HUES6 (cell line): ENCODE data around the gene TENT4B.

Source experiments
- H3K27ac ChIP-seq: 2 replicates; pipeline ENCODE4 v1.7.0; 2013; ENCODE audit warnings: low read depth, mild to moderate bottlenecking, low read length, inconsistent platforms
- H3K27me3 ChIP-seq: 2 replicates; pipeline ENCODE4 v1.6.1; 2013; ENCODE audit warnings: low read length; ENCODE audit not compliant: control insufficient read depth, insufficient read depth
- H3K36me3 ChIP-seq: 2 replicates; pipeline ENCODE4 v1.6.1; 2013; ENCODE audit warnings: low read length; ENCODE audit not compliant: control insufficient read depth, insufficient read depth
- H3K4me1 ChIP-seq: 2 replicates; pipeline ENCODE4 v1.6.1; 2013; ENCODE audit warnings: low read length; ENCODE audit not compliant: control insufficient read depth, insufficient read depth
- H3K4me3 ChIP-seq: 2 replicates; pipeline ENCODE4 v1.5.1; 2013; ENCODE audit warnings: low read depth, low read length
- H3K9ac ChIP-seq: one replicate; pipeline ENCODE4 v1.6.1; 2013; ENCODE audit warnings: mild to moderate bottlenecking, low read length
- H3K9me3 ChIP-seq: 2 replicates; pipeline ENCODE4 v1.6.1; 2013; ENCODE audit warnings: low read depth, low read length; ENCODE audit not compliant: control insufficient read depth, insufficient read depth

Gene TENT4B

GRCh38 chr16:50172195-50172922 is 19.3 kb downstream of the TENT4B start:
- H3K27ac ChIP-seq: no peak overlapping the region
- no peaks in the 10 kb centered on the region for H3K9me3 ChIP-seq
- H3K36me3 ChIP-seq: no peaks in the 10 kb centered on the region
- H3K9ac ChIP-seq: no peak overlapping the region
- H3K4me3 ChIP-seq: no peak overlapping the region
- peaks cover 4% of the 10 kb centered on the region; the same call in 1 of the 2 replicates for H3K4me1 ChIP-seq
- H3K27me3 ChIP-seq: no peaks in the 10 kb centered on the region

GRCh38 chr16:50173316-50173715 is 20.2 kb downstream of the TENT4B start:
- Histone ChIP-seq H3K27me3 (no peaks in the 10 kb centered on the region), H3K4me3 (no peak overlapping the region), H3K36me3 (no peaks in the 10 kb centered on the region), H3K9me3 (no peaks in the 10 kb centered on the region), H3K27ac (no peak overlapping the region), H3K4me1 (peaks cover 4% of the 10 kb centered on the region; the same call in 1 of the 2 replicates), H3K9ac (no peak overlapping the region)

GRCh38 chr16:50178491-50178941 is 25.4 kb downstream of the TENT4B start:
- no peak overlapping the region for H3K9ac ChIP-seq
- H3K27me3 ChIP-seq: no peaks in the 10 kb centered on the region
- no peaks in the 10 kb centered on the region for H3K9me3 ChIP-seq
- no peaks in the 10 kb centered on the region for H3K36me3 ChIP-seq
- no peaks in the 10 kb centered on the region for H3K4me1 ChIP-seq
- H3K27ac ChIP-seq: no peak overlapping the region
- no peak overlapping the region for H3K4me3 ChIP-seq

- H3K36me3 ChIP-seq: no peaks in the 10 kb centered on the region
- H3K9me3 ChIP-seq: no peaks in the 10 kb centered on the region
- H3K4me3 ChIP-seq: no peak overlapping the region
- H3K27ac ChIP-seq: no peak overlapping the region
- no peak overlapping the region for H3K9ac ChIP-seq
- H3K27me3 ChIP-seq: no peaks in the 10 kb centered on the region
- H3K4me1 ChIP-seq: peaks cover 4% of the 10 kb centered on the region; the same call in 1 of the 2 replicates
These were observed 29.3 kb downstream of the TENT4B start for GRCh38 chr16:50182441-50182840.

GRCh38 chr16:50183316-50183715 is 30.2 kb downstream of the TENT4B start:
- Histone ChIP-seq H3K27me3 (no peaks in the 10 kb centered on the region), H3K9me3 (no peaks in the 10 kb centered on the region), H3K4me3 (no peak overlapping the region), H3K27ac (no peak overlapping the region), H3K4me1 (peaks cover 4% of the 10 kb centered on the region; the same call in 1 of the 2 replicates), H3K9ac (no peak overlapping the region), H3K36me3 (no peaks in the 10 kb centered on the region)

- H3K36me3 ChIP-seq: no peaks in the 10 kb centered on the region
- H3K27me3 ChIP-seq: no peaks in the 10 kb centered on the region
- H3K9me3 ChIP-seq: no peaks in the 10 kb centered on the region
- H3K9ac ChIP-seq: no peak overlapping the region
- H3K4me1 ChIP-seq: peaks cover 4% of the 10 kb centered on the region; the same call in 1 of the 2 replicates
- no peak overlapping the region for H3K27ac ChIP-seq
- no peak overlapping the region for H3K4me3 ChIP-seq
These were observed 31.9 kb downstream of the TENT4B start for GRCh38 chr16:50185005-50185505.

GRCh38 chr16:50188619-50189136 is 35.6 kb downstream of the TENT4B start:
- no peaks in the 10 kb centered on the region for H3K36me3 ChIP-seq

GRCh38 chr16:50190292-50190691 is 37.2 kb downstream of the TENT4B start:
- no peak overlapping the region for H3K9ac ChIP-seq
- H3K27me3 ChIP-seq: no peaks in the 10 kb centered on the region
- H3K27ac ChIP-seq: no peak overlapping the region
- H3K36me3 ChIP-seq: no peaks in the 10 kb centered on the region
- peaks cover 1% of the 10 kb centered on the region; the same call in 1 of the 2 replicates for H3K4me1 ChIP-seq
- H3K9me3 ChIP-seq: no peaks in the 10 kb centered on the region
- H3K4me3 ChIP-seq: no peak overlapping the region

More at GRCh38 chr16:50188619-50189136, 35.6 kb downstream of the TENT4B start:
- Histone ChIP-seq H3K9ac (no peak overlapping the region), H3K27me3 (no peaks in the 10 kb centered on the region), H3K9me3 (no peaks in the 10 kb centered on the region), H3K27ac (no peak overlapping the region), H3K4me3 (no peak overlapping the region), H3K4me1 (peaks cover 4% of the 10 kb centered on the region; the same call in 1 of the 2 replicates)

GRCh38 chr16:50192386-50193050 is 39.4 kb downstream of the TENT4B start:
- Histone ChIP-seq H3K4me1 (no peaks in the 10 kb centered on the region), H3K27ac (no peak overlapping the region), H3K27me3 (no peaks in the 10 kb centered on the region), H3K36me3 (no peaks in the 10 kb centered on the region), H3K9me3 (no peaks in the 10 kb centered on the region), H3K4me3 (no peak overlapping the region), H3K9ac (no peak overlapping the region)

- Histone ChIP-seq H3K27me3 (no peaks in the 10 kb centered on the region), H3K27ac (no peak overlapping the region), H3K4me3 (no peak overlapping the region), H3K36me3 (no peaks in the 10 kb centered on the region), H3K9ac (no peak overlapping the region), H3K9me3 (no peaks in the 10 kb centered on the region), H3K4me1 (no peaks in the 10 kb centered on the region)
These were observed 40.5 kb downstream of the TENT4B start for GRCh38 chr16:50193594-50193993.

GRCh38 chr16:50195276-50195675 is 42.2 kb downstream of the TENT4B start:
- H3K27ac ChIP-seq: no peak overlapping the region
- no peaks in the 10 kb centered on the region for H3K9me3 ChIP-seq
- no peaks in the 10 kb centered on the region for H3K27me3 ChIP-seq
- no peaks in the 10 kb centered on the region for H3K36me3 ChIP-seq
- no peak overlapping the region for H3K4me3 ChIP-seq
- no peaks in the 10 kb centered on the region for H3K4me1 ChIP-seq
- no peak overlapping the region for H3K9ac ChIP-seq
